Measurements from ENCODE around the gene VSTM4.

DNA sequence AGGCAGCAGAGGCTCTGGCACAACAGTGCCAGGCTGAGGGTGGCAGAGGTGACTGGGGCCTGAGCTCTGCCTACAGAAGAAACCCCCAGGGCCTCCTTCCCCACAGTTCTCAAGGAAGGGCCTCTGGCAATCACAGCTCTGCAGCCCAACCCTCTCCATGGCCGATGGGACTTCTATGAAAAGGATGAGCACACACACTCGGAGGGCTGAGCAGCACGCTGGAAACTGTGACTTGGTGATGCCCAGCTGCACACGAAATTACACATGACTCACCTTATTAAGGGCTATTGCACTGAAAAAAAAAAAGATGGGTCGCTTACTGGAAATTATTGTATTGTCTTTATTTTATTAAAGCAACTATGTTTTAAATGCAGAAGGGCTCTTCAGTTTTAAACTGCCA is 132.7 kb downstream of the VSTM4 start:
- TF ChIP-seq, protein P1, sequence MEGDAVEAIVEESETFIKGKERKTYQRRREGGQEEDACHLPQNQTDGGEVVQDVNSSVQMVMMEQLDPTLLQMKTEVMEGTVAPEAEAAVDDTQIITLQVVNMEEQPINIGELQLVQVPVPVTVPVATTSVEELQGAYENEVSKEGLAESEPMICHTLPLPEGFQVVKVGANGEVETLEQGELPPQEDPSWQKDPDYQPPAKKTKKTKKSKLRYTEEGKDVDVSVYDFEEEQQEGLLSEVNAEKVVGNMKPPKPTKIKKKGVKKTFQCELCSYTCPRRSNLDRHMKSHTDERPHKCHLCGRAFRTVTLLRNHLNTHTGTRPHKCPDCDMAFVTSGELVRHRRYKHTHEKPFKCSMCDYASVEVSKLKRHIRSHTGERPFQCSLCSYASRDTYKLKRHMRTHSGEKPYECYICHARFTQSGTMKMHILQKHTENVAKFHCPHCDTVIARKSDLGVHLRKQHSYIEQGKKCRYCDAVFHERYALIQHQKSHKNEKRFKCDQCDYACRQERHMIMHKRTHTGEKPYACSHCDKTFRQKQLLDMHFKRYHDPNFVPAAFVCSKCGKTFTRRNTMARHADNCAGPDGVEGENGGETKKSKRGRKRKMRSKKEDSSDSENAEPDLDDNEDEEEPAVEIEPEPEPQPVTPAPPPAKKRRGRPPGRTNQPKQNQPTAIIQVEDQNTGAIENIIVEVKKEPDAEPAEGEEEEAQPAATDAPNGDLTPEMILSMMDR (IDR thresholded peaks at IDR 0.05), result no peak
- no peak for TF ChIP-seq POLR2A (IDR thresholded peaks at IDR 0.05)

All from heart left ventricle (tissue), 13 donors.